Gastrocnemius medialis (tissue), 4 donors: ENCODE measurements around the gene BCLAF3.

Source experiments
- POLR2A ChIP-seq, 2 donors: fragments of 450-650 bp; IDR thresholded peaks; one replicate each; pipeline ENCODE4 v1.6.1; 2017; ENCODE audit warnings: antibody characterized with exemption in 2 of 2, mild to moderate bottlenecking in 2 of 2, moderate library complexity in 2 of 2
- TF ChIP-seq, protein P1 (sequence below), 5 experiments: fragments of 450-650 bp in 3 of 5; fragments of 200-600 bp in 2 of 5; sonication (generic) in 2 of 5; IDR thresholded peaks in 4 of 5; conservative IDR thresholded peaks in 1 of 5; 1 replicate in 4 of 5; 2 replicates in 1 of 5; pipeline ENCODE4 v1.5.1; 2016 to 2019; ENCODE audit warnings: antibody characterized with exemption in 5 of 5, mild to moderate bottlenecking in 3 of 5, moderate library complexity in 3 of 5

DNA sequence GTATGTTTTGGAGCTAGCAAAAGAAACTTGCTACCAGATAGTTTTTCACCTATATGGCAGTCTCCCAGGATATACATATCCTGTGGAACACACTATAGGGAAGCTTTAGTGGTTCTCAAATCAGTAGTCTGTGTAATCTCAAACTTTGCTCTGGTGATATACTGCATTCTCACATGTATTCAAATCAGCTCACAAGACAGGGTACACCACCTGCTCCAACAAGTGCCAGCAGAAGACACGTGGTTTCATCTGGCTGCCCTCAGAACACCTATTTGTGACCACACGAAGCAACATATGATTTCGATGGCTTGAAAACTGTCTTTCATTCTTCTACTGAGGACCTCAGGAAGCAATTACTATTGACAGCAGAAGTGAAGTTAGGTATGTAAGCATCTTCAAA lies 37.7 kb downstream of the BCLAF3 start:
- TF ChIP-seq, protein P1, sequence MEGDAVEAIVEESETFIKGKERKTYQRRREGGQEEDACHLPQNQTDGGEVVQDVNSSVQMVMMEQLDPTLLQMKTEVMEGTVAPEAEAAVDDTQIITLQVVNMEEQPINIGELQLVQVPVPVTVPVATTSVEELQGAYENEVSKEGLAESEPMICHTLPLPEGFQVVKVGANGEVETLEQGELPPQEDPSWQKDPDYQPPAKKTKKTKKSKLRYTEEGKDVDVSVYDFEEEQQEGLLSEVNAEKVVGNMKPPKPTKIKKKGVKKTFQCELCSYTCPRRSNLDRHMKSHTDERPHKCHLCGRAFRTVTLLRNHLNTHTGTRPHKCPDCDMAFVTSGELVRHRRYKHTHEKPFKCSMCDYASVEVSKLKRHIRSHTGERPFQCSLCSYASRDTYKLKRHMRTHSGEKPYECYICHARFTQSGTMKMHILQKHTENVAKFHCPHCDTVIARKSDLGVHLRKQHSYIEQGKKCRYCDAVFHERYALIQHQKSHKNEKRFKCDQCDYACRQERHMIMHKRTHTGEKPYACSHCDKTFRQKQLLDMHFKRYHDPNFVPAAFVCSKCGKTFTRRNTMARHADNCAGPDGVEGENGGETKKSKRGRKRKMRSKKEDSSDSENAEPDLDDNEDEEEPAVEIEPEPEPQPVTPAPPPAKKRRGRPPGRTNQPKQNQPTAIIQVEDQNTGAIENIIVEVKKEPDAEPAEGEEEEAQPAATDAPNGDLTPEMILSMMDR (IDR thresholded peaks at IDR 0.05 in 4 of 5, conservative IDR thresholded peaks at IDR 0.05 in 1 of 5) = no peak
- no peak for TF ChIP-seq POLR2A (IDR thresholded peaks at IDR 0.05)
